Hepatocyte (in vitro differentiated cells): ENCODE measurements around the gene OBSCN. TPM values are rescaled to one million over a fixed set of nuclear protein-coding genes. Genes with fewer than 3 reads are reported as not detected.

Source experiments
- DNase-seq: peaks from one replicate; pipeline ENCODE4 v3.0.0-alpha.2; 2016; ENCODE audit warnings: low spot score
- H2AFZ ChIP-seq: fragments of 200-600 bp; sonication (generic); 2 replicates; pipeline ENCODE4 v1.6.0; 2016; ENCODE audit warnings: antibody characterized with exemption, mild to moderate bottlenecking
- H3K27ac ChIP-seq: fragments of 200-600 bp; sonication (generic); 2 replicates; pipeline ENCODE4 v1.5.1; 2016; ENCODE audit warnings: mild to moderate bottlenecking
- H3K27me3 ChIP-seq: fragments of 200-600 bp; sonication (generic); 2 replicates; pipeline ENCODE4 v1.6.1; 2016
- H3K36me3 ChIP-seq: fragments of 200-600 bp; sonication (generic); replicated peaks from 2 replicates; pipeline ENCODE4 v1.5.1; 2016; ENCODE audit warnings: low read depth; ENCODE audit not compliant: insufficient read depth
- H3K4me1 ChIP-seq: fragments of 200-600 bp; sonication (generic); 2 replicates; pipeline ENCODE4 v1.5.1; 2016; ENCODE audit warnings: mild to moderate bottlenecking, moderate library complexity; ENCODE audit not compliant: insufficient read depth
- H3K4me2 ChIP-seq: fragments of 200-600 bp; sonication (generic); 2 replicates; pipeline ENCODE4 v1.6.0; 2016
- H3K4me3 ChIP-seq: fragments of 200-600 bp; sonication (generic); 2 replicates; pipeline ENCODE4 v1.5.1; 2016; ENCODE audit warnings: mild to moderate bottlenecking
- H3K79me2 ChIP-seq: fragments of 200-600 bp; sonication (generic); 2 replicates; pipeline ENCODE4 v1.6.0; 2017; ENCODE audit warnings: mild to moderate bottlenecking
- H3K9me2 ChIP-seq: fragments of 200-600 bp; sonication (generic); replicated peaks from 2 replicates; pipeline ENCODE4 v1.6.0; 2017; ENCODE audit warnings: mild to moderate bottlenecking; ENCODE audit not compliant: insufficient read depth
- H3K9me3 ChIP-seq: fragments of 200-600 bp; sonication (generic); 2 replicates; pipeline ENCODE4 v1.5.1; 2016; ENCODE audit warnings: low read depth, mild to moderate bottlenecking
- H4K20me1 ChIP-seq: fragments of 200-600 bp; sonication (generic); 2 replicates; pipeline ENCODE4 v1.6.0; 2016; ENCODE audit warnings: mild to moderate bottlenecking; ENCODE audit not compliant: insufficient read depth, poor library complexity, severe bottlenecking
- EZH2 ChIP-seq: fragments of 200-600 bp; sonication (generic); IDR thresholded peaks from 2 replicates; pipeline ENCODE4 v1.6.1; 2016; ENCODE audit warnings: antibody characterized with exemption, mild to moderate bottlenecking, borderline replicate concordance
- EZH2phosphoT487 ChIP-seq: fragments of 200-600 bp; sonication (generic); IDR thresholded peaks from one replicate; pipeline ENCODE4 v1.6.1; 2018; ENCODE audit warnings: antibody characterized with exemption, mild to moderate bottlenecking, low read depth, moderate library complexity; ENCODE audit not compliant: unreplicated experiment, severe bottlenecking
- WGBS: methylation state at CpG from one replicate; pipeline ENCODE4 v1.1.6; 2016; ENCODE audit warnings: low lambda C conversion rate; ENCODE audit errors: missing lambda C conversion rate; 5-methylcytosine and 5-hydroxymethylcytosine counted together
- polyA plus RNA-seq: library from polyadenylated mRNA; unstranded; fragments of >200 nt; fragmentation: Nextera tagmentation; extraction: Ambion mirVana; gene quantifications from 2 replicates; pipeline ENCODE4 v1.2.1, GENCODE V29; 2016
- total RNA-seq: library from RNA; depleted of rRNA; stranded (reverse); fragments of >200 nt; gene quantifications from 2 replicates; pipeline ENCODE4 v1.2.3, GENCODE V29; 2014
- TF ChIP-seq, protein P1 (sequence below): fragments of 200-600 bp; sonication (generic); IDR thresholded peaks from 2 replicates; pipeline ENCODE4 v1.5.1; 2016; ENCODE audit warnings: antibody characterized with exemption, mild to moderate bottlenecking; ENCODE audit not compliant: poor library complexity

OBSCN gene
- total and polyA plus RNA-seq, 2 experiments from 2014 or later: 15.0 to 22.4 TPM

DNA sequence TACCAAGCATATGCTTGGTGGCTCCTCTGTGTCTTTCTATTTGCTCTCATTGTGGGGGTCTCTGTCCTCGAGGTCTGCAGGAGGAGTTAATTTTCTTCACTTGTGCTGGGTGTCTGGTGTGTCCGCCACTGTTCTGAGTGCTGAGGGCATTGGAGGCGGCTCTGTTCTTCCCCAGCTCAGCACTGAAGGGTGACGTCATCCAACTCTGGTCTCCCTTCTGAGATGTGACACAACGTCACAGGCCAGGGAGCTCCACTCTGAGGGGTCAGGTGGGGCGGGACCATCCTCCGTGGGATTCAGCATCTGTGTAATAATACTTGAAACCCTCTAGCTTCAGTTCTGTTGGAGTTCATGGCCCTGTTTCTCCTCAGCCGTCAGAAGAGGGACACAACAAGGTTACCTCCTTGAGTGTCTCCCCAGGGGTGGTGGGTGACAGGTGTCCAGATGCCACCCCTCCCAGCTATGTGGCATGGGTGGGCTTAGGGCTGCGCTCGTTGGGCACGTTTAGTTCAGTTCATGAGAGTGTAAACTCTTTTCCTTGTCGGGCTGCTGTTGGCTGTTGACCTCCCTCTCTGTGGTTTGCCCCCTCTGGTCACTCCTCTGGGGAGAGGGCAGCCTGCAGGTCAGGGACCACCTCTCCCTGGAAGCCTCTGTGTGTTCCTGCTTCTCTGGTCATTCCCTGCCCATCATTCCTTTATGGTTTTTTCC lies 39.1 kb upstream of the OBSCN start:
- TF ChIP-seq EZH2: no peak
- TF ChIP-seq EZH2phosphoT487: no peak
- TF ChIP-seq, protein P1, sequence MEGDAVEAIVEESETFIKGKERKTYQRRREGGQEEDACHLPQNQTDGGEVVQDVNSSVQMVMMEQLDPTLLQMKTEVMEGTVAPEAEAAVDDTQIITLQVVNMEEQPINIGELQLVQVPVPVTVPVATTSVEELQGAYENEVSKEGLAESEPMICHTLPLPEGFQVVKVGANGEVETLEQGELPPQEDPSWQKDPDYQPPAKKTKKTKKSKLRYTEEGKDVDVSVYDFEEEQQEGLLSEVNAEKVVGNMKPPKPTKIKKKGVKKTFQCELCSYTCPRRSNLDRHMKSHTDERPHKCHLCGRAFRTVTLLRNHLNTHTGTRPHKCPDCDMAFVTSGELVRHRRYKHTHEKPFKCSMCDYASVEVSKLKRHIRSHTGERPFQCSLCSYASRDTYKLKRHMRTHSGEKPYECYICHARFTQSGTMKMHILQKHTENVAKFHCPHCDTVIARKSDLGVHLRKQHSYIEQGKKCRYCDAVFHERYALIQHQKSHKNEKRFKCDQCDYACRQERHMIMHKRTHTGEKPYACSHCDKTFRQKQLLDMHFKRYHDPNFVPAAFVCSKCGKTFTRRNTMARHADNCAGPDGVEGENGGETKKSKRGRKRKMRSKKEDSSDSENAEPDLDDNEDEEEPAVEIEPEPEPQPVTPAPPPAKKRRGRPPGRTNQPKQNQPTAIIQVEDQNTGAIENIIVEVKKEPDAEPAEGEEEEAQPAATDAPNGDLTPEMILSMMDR: no peak

DNA sequence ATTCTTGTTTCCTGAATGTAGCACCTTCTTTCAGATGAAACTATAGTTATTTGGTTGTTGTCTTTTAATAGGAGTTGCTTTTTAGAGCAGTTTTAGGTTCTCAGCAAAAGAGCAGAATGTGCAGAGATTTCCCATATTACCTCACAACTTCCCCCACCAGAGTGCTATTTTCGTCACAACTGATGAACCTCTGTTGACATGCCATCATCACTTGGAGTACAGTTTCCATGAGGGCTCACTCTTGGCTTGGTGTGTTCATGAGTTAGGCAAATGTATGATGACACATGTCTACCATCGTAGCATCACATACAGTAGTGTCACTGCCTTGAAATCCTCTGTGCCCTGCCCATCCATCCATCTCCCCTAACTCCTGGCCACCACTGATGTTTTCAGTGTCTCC lies 38.5 kb upstream of the OBSCN start:
- H3K4me1 ChIP-seq: peaks cover 6% of the 10 kb centered on the region
- WGBS: 93% methylated on average over 2 of the region's 2 CpGs
- no peaks in the 10 kb centered on the region for H3K9me2 ChIP-seq

More for the DNA sequence above, 39.1 kb upstream of the OBSCN start:
- Histone ChIP-seq H3K79me2 (peaks cover 48% of the 10 kb centered on the region), H3K9me3 (no peaks in the 10 kb centered on the region), H3K4me2 (no peak overlapping the region), H2AFZ (no peak overlapping the region), H3K27me3 (no peaks in the 10 kb centered on the region), H3K4me3 (no peak overlapping the region), H3K4me1 (peaks cover 6% of the 10 kb centered on the region), H3K27ac (no peak overlapping the region), H3K36me3 (no peaks in the 10 kb centered on the region), H3K9me2 (no peaks in the 10 kb centered on the region), H4K20me1 (no peaks in the 10 kb centered on the region)
- 89% methylated on average over 12 of the region's 12 CpGs for WGBS
- no peak for DNase-seq

DNA sequence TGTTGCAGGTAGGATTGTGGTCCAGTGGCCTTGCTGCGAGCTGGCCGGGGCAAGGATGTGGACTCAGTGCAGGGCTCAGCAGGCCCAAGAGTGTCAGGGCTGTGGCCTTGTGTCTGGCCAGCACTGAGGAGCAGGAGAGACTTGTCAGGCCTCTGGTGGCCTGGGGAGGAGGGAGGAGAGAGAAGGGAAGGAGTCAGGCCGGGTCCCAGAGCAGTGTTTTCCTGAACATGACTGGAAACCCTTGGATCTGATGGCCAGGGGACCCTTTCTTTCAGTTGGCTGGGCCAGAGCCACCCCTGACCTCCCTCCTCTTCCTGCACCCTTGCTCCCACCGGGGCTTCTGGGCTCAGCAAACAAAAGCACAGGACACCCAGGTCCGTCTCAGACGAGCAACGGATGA lies 37.2 kb upstream of the OBSCN start:
- no peaks in the 10 kb centered on the region for H3K9me3 ChIP-seq
- 95% methylated on average over 7 of the region's 7 CpGs for WGBS
- DNase-seq: no peak
- H3K9me2 ChIP-seq: no peaks in the 10 kb centered on the region
- H3K4me1 ChIP-seq: peaks cover 6% of the 10 kb centered on the region
- H3K27ac ChIP-seq: no peak overlapping the region
- no peaks in the 10 kb centered on the region for H3K36me3 ChIP-seq
- H3K27me3 ChIP-seq: no peaks in the 10 kb centered on the region
- H4K20me1 ChIP-seq: no peaks in the 10 kb centered on the region
- H2AFZ ChIP-seq: no peak overlapping the region
- H3K4me3 ChIP-seq: no peak overlapping the region
- H3K4me2 ChIP-seq: no peak overlapping the region
- TF ChIP-seq, protein P1: no peak
- TF ChIP-seq EZH2phosphoT487: no peak
- TF ChIP-seq EZH2: no peak
- peaks cover 48% of the 10 kb centered on the region for H3K79me2 ChIP-seq

More for the DNA sequence above, 38.5 kb upstream of the OBSCN start:
- Histone ChIP-seq H4K20me1 (no peaks in the 10 kb centered on the region), H2AFZ (no peak overlapping the region), H3K4me2 (no peak overlapping the region), H3K79me2 (peaks cover 48% of the 10 kb centered on the region), H3K9me3 (no peaks in the 10 kb centered on the region), H3K27me3 (no peaks in the 10 kb centered on the region), H3K36me3 (no peaks in the 10 kb centered on the region), H3K4me3 (no peak overlapping the region), H3K27ac (no peak overlapping the region)
- TF ChIP-seq, protein P1: no peak
- TF ChIP-seq EZH2phosphoT487 (no peak), EZH2 (no peak)
- no peak for DNase-seq
